Ecto neural progenitor cell (in vitro differentiated cells): ENCODE data around the gene ABHD12B.
A peak's percentile ranks its signal among the peaks of the same experiment; 100 is the strongest.
"Not testable (repeated sequence)": the region's sequence is repeated elsewhere in the genome, so short reads cannot be mapped to it uniquely, and the experiment has no call there.

ENCODE experiments used
- DNase-seq: peaks from one replicate; pipeline ENCODE4 v3.0.0-alpha.2; 2018; ENCODE audit warnings: low spot score

The ABHD12B gene

GRCh38 chr14:50936882-50937281 lies 65.0 kb downstream of the ABHD12B start:
- DNase-seq, result no peak

- no peak for DNase-seq
Measured at GRCh38 chr14:50937325-50937724, 65.5 kb downstream of the ABHD12B start.

- no peak for DNase-seq
Measured at GRCh38 chr14:50937800-50938199, 65.9 kb downstream of the ABHD12B start.

DNA sequence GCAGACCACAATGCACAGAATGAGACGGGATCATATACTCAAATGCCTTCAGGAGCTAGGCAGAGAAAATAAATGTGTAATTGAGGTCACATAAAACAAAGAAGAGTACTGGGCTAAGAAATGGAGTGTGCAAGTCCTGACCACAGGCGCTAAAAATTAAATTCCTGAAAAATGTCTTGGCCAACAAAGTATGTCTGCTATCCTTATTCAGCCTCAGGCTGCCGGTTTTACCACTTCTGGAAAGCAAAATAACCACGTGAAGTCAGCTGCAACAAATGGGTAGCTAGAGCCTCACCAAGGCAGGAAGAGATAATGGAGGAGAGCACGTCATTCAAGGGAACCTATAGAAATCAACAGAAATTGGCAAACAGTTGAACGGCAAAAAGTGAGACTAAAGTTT lies 69.3 kb downstream of the ABHD12B start:
- DNase-seq, result no peak

GRCh38 chr14:50941638-50942037 lies 69.8 kb downstream of the ABHD12B start:
- not testable (repeated sequence) for DNase-seq

DNA sequence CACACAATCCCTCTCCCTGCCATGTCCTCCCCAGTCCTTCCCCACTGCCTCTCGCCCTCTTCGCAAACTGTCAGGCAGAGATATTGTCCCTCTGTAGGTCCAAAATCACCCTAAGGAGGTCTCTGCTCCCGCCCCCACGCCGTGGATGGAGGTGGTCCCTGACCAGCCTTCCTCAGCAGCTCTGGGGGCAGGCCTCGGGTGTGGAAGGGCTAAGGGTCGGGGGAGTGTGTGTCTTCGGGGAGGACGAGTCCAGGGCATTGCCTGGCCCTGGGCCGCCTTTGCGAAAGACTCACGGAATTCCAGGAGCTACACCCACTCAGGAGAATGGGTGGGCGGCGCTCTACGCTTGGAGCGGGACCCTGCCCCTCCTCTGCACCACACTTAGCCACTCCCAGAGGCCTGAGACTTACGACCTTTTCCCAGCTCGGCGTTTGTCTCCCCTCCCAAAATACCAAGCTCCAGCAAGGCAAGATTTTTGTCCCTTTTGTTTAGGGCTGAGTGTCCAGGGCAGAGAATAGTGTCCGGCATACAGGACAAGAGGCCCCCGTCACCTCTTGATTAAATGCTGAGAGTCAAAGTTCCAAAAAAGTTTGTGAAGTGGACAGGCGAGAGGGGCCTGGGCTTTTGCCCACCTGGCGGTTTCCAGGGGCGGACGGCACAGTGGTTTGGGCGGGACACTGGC lies 71.5 kb downstream of the ABHD12B start:
- DNase-seq, result peak; percentile 80

- peak; percentile 84 for DNase-seq
Measured at GRCh38 chr14:50943943-50944646, 72.2 kb downstream of the ABHD12B start, which contains the start of gene PYGL. TSS of gene PYGL (minus strand) at chr14:50944483. CDS start at chr14:50944403, 80 bp downstream.

GRCh38 chr14:50944647-50945413 lies 73.0 kb downstream of the ABHD12B start:
- no peak for DNase-seq

DNA sequence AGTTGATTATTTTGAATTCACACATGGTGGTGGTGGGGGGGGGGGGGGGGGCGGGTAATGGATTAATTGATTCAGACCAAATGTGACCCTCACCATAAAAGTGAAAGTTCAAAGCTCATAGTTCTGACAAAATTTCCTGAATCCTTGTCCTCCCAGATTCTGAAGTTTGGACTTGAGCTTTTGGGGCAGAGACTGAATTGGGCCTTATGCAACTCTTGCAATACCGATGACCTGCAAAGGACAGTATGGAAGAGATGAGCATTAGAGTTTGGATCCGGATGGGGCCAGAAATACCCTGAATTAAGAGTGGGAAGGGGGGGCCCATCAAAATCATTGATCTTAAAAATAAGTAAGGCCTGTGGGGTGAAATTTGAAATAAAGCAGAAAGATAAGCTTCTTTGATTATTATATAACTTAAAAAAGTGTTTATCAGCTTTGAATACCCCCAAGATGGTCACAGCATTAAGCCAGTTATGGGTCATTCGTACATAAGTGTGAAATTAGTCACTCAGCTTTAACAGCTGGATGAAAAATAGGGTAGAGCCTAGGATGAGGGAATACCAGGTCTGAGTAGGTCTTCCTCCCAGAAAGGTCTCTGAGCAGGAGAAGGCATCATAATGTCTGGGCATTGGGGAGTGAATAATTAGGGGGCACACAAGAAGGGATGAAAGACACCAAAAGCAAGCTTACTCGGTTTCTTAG lies 74.5 kb downstream of the ABHD12B start:
- no peak for DNase-seq

GRCh38 chr14:50947446-50947845 lies 75.6 kb downstream of the ABHD12B start:
- DNase-seq, result no peak

DNA sequence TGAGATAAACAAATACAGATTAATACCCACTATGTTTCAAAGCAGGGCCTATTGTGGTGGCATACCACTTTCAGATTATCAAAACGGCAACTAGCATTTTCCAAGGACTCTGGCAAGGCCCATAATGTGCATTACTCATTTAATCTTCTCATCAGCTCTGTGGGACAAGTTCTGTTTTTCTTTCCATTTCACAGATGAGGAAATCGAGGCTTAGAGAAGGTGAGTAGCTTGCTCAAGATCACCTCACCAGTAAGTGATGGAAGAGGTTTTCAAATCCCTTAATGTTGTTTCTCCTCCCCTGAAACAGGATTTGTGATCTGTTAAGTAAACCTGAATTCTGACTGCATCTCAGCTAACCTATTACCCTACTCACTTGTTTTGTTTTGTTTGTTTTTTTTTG lies 76.4 kb downstream of the ABHD12B start:
- DNase-seq, result no peak

DNA sequence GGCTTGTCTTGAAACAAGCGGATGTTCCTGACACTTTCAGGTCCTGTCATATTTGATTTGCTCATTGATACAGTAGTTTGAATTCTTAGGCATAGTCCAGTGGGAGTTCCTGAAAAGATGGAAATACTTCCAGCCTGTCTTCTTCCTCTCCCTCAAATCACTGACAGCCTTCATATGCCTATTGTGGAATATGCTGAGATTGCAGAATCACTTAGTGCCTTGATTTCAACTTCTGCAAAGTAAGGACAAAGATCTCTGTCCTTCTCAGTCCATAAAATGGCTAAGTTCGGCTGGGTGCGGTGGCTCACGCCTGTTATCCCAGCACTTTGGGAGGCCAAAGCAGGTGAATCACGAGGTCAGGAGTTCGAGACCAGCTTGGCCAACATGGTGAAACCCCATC lies 79.2 kb downstream of the ABHD12B start:
- no peak for DNase-seq

DNA sequence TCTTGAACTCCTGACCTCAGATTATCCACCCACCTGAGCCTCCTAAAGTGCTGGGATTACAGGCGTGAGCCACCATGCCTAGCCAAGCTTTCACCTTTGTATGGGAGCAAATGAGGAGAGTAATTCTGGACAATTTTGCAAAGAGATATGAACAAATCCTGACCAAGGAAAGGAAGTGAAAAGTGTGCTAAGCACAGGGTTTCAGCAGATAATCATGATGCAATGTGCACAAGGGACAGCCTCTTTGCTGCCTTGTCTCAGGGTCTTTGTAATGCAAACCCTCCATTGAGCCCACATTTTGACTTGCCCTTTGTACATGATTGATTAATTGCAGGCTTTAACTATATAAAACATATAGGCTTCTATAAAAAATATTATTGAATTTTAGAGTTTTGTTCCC lies 81.6 kb downstream of the ABHD12B start:
- no peak for DNase-seq
